Thyroid gland (tissue), 4 donors: ENCODE results near the gene C19orf12.

Source experiments
- CTCF ChIP-seq, 6 experiments: fragments of 200-600 bp in 3 of 6; fragments of 450-650 bp in 3 of 6; sonication (generic) in 3 of 6; IDR thresholded peaks; one replicate each; pipeline ENCODE4 v1.5.1; 2016 to 2019; ENCODE audit warnings: antibody characterized with exemption in 6 of 6, mild to moderate bottlenecking in 2 of 6, inconsistent platforms in 1 of 6, moderate library complexity in 1 of 6
- POLR2A ChIP-seq, 2 donors: fragments of 450-650 bp; IDR thresholded peaks; one replicate each; pipeline ENCODE4 v1.6.1; 2017; ENCODE audit warnings: antibody characterized with exemption in 2 of 2, mild to moderate bottlenecking in 2 of 2, moderate library complexity in 1 of 2

- TF ChIP-seq CTCF (IDR thresholded peaks at IDR 0.05) (no peak), POLR2A (IDR thresholded peaks at IDR 0.05) (no peak)
These were observed 9.7 kb upstream of the C19orf12 start for GRCh38 chr19:29724746-29725145.
